HG02798 (cell line): ENCODE results near the gene PRPF31.

ENCODE experiments used
- ATAC-seq: cut with Tn5 transposase; IDR thresholded peaks from one replicate; pipeline ENCODE4 v1.9.1; 2021; ENCODE audit warnings: mild to moderate bottlenecking; ENCODE audit not compliant: unreplicated experiment, poor library complexity

Gene PRPF31

GRCh38 chr19:54138489-54139256, 23.1 kb downstream of the PRPF31 start:
- ATAC-seq = no peak

- no peak for ATAC-seq
These were observed 25.8 kb downstream of the PRPF31 start for GRCh38 chr19:54141356-54141755.

GRCh38 chr19:54142166-54142780, 26.7 kb downstream of the PRPF31 start:
- ATAC-seq = no peak

GRCh38 chr19:54145541-54146158, 30.1 kb downstream of the PRPF31 start:
- ATAC-seq = no peak

- ATAC-seq = no peak
These were observed 32.1 kb downstream of the PRPF31 start for GRCh38 chr19:54147676-54148075.

- ATAC-seq = no peak
These were observed 32.6 kb downstream of the PRPF31 start for GRCh38 chr19:54148158-54148557.

DNA sequence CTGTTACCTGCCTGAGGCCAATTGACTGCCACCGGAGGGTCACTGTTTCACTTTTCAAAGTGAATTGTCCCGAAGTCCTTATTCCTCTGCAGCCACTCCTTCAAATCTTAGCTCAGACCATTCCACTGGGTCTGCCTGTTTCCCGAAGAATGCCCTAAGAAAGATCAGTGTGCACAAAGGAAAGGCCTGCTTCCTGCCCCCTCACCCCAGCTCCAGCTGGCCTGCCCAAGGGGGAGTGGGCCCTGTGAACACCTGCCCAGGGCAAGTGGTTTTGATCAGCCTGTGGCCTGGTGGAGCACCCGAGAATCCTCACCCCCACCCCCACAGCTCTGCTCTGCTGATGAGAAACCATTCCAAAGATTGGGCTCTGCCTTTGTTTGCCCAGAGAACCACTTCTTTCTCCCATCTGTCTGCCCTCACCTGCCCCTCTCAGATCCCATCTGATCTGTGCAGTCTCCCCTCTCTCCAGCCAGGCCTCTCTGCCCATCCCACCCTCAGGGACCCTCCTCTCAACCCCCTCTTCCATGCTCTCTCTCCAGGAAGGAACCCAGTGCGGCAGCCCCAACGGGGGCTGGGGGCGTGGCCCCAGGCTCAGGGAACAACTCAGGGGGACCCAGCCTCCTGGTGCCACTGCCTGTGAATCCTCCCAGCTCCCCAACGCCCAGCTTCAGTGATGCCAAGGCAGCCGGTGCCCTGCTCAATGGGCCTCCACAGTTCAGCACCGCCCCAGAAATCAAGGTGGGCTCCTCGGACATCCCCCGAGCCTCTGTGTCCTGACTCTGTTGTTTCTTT, 33.7 kb downstream of the PRPF31 start:
- no peak for ATAC-seq

DNA sequence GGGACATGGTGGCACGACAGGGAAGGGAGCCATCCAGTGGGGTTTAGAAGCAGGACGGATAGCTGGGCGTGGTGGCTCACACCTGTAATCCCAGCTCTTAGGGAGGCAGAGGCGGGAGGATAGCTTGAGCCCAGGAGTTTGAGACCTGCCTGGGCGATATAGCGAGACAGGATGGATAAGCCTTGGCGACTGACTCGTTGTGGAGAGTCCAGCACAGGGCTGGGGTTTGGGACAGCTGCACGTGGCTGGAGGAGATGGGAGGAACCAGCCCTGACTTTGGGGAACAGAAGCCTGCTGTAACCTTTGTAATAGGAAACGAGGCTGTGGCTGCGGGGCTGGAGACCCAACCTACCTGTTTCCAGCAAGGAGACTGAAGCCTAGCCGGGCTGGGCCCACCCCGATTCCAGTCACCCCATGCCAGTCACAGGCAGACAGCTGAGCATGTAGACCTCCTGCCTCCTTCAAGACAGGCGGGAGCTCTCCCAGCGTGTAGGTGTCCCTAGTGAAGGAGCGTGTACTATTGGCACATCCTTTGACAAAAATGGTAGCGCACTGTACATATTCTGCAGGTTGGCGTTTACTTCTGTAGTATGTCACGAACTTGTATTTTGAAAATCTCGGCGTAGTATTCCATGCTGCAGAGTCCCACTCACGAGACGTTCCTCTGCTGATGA, 35.9 kb downstream of the PRPF31 start:
- no peak for ATAC-seq

DNA sequence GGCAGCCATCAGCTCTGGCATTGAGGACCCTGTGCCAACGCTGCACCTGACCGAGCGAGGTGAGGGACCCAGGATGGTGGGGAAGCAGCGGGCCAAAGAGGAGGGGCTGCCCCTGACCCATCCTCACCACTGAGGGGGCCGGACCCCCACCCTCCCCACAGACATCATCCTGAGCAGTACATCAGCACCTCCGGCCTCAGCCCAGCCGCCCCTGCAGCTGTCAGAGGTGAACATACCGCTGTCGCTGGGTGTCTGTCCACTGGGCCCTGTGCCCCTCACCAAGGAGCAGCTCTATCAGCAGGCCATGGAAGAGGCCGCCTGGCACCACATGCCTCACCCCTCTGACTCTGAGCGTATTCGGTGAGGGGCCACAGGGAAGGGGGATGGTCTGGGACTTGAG, 36.7 kb downstream of the PRPF31 start:
- ATAC-seq = no peak

DNA sequence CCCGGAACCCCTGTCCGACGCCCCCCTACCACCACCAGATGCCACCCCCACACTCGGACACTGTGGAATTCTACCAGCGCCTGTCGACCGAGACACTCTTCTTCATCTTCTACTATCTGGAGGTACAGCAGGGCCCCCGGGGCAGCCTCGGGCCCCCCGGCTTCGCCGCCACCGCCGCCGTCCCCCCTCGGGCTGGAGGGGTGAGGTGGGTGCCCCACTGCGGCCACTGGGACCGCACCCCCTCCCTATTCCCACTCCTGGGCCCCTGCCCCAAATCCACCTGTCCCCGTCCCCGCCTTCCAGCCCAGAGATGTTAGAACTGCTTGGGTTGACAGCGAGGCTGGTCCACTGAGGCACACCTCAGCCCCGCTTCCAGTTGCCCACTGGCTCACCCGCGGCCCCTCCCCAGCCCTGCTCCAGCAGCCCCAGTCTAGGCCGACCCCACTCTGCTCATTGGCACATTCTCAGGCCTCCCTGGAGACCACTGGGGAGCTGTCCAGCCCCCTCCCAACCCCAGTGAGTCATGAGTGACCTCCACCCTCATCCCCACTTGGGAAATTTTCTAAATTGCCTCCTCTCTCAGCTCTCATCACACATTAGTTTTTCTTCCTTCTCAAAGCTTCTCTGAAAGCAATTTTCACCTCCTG, 37.4 kb downstream of the PRPF31 start:
- no peak for ATAC-seq

DNA sequence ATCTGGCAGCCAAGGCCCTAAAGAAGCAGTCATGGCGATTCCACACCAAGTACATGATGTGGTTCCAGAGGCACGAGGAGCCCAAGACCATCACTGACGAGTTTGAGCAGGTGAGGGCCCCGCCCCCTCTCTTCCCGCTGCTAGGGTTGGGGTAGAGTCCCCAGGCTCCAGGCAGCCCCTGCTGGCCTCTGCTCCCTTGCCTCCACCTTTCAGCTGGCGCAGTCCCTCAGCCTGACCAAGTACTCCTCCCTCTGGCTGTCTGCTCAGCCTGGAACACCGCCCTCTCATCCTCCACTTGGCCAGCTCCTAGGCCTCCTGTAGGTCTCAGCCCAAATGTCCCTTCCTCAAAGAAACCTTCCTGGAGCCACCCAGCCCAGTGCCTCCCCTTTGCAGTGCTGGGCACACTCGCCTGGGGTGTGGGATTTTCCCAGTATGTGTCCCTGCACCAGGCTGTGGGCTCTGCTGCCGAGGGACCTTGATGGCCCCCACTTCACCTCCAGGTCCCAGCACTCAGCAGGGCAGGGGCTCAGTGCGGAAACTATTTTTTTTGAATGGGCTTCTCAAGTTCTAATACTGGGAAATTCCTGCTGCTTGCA, 38.3 kb downstream of the PRPF31 start:
- ATAC-seq = no peak

GRCh38 chr19:54154603-54155345, 39.2 kb downstream of the PRPF31 start:
- ATAC-seq = no peak

GRCh38 chr19:54155694-54156093, 40.1 kb downstream of the PRPF31 start:
- ATAC-seq = no peak

- no peak for ATAC-seq
These were observed 40.9 kb downstream of the PRPF31 start for GRCh38 chr19:54156490-54156889.

GRCh38 chr19:54156953-54157352, 41.4 kb downstream of the PRPF31 start:
- ATAC-seq = no peak

GRCh38 chr19:54158812-54159351, 43.3 kb downstream of the PRPF31 start:
- no peak for ATAC-seq

GRCh38 chr19:54159352-54160181, 44.0 kb downstream of the PRPF31 start, which contains the start of gene LENG1:
Gene LENG1 (minus strand): TSS chr19:54159721. CDS start chr19:54159695, 26 bp downstream.
- ATAC-seq = peak; percentile 94
